GM12873 (cell line): Measurements from ENCODE around the gene AIFM3.

Source experiments
- CTCF ChIP-seq: IDR thresholded peaks from 2 replicates; pipeline ENCODE4 v1.5.1; 2012; ENCODE audit warnings: low read depth, mild to moderate bottlenecking, moderate library complexity, low read length, control low read depth; ENCODE audit not compliant: insufficient read depth; ENCODE audit errors: missing control alignments

Gene AIFM3

DNA sequence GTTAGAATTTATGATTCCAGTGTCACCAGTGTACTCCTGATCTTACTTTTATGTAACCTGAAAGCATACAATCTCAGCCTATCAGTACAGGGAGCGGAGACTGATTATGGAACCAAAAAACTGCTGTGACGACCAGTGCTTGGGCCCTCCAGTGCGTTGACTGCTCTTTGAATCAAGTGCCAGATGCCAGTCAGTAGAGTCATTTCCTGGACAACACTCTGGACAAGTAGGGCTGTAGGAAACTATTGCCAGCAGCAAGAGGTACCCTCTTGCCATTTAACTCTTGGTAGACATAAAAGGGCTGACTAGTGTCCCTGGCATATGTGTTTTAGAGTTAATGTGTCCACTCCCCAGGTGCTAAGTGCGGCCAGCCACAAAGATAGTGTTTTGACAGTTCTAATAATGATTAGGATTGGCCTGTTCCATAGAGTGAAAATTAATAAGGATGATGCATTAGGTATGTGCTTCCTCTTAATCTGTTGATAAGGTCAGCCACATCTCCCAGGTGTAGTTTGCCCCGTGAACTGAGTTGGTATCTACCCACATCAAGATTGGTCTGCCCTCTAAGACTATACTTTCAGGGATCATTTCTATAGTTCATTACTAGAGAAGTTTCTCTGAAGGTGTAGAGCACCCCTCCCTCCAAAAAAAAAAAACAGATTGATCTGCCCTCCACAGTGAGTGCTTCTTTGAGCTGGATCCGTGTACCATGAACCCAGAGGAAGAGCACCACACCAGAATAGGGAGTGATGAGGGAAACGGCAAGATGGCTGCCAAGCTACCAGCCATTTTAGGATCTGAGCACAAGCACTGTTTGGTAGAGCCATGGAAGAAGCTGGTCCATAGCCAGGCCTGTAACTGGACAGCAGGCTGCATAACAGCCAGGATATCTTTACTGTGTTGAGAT lies 20.7 kb upstream of the AIFM3 start:
- TF ChIP-seq CTCF, result no peak

- TF ChIP-seq CTCF, result no peak
These were observed 20.1 kb upstream of the AIFM3 start for GRCh38 chr22:20946991-20947390.

DNA sequence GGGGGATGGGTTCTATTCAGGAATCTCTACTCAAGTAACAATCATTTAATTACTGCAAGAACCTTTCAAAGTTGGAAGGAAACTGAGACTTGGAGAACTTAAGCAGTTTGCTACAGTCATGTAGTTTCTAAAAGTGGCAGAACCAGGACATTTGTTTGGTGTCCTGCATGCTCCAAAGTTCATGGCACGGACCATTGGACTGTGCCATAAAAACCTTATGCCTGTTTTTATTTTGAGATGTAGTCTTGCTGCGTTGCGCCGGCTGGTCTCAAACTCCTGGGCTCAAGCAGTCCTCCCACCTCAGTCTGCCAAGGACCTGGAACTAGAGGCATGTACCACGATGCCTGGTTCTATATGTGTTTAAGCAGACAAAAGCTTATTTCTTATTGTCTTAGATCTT lies 18.6 kb upstream of the AIFM3 start:
- no peak for TF ChIP-seq CTCF

DNA sequence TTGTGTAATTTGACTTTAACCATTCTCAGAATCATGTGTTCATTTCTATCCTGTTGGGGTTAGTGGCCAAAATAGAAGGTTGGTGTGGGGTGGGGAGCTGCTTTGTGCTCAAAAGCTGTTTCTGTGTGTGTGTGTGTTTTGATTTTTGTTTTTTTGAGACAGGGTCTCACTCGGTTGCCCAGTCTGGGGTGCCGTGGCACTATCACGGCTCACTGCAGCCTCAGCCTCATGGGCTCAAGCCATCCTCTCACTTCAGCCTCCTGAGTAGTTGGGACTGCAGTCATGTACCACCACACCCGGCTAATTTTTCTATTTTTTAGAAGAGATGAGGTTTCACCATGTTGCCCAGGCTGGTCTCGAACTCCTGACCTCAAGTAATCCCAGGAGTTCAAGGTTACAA lies 18.1 kb upstream of the AIFM3 start:
- no peak for TF ChIP-seq CTCF

DNA sequence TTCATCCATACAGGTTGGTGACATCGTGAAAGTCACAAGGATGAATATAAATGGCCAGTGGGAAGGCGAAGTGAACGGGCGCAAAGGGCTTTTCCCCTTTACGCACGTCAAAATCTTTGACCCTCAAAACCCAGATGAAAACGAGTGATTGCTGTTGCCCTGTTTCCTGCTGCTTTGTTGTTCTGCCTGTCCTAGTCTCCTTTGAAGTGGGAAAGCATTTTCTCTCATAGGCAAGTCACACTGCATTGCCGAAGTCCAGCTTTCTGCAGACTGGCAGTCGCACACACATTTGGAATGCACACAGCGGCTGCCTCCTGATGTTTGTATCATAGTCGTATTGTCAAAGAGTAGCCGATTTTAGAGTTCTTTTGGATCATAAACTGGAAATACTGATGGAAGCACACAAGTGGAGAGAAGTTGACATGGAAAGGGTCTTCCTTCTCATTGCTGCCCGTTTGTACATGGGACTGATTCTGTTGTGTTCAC lies 17.3 kb upstream of the AIFM3 start:
- no peak for TF ChIP-seq CTCF

GRCh38 chr22:20951151-20951931 lies 15.7 kb upstream of the AIFM3 start:
- TF ChIP-seq CTCF, result no peak

DNA sequence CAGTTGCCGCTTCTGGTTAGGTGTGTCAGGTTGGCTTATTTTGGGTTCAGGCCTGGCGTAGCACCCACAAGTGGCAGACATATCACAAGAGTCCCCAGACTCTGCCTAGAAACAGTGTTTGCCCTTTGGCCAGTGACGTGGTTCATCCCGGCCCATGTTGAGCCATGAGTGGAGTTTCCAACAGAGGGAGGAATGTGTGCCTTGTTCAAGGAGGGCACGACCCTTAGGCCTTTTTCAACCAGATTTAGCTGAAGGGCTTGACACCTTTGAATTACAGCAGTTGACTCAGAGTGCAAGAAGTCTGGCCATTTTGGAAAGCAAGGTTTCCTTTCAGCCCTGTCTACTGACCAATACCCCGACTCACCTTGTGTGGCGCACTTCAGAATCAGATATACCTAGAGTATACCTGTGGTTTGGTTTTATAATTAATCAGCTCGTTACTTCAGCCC lies 15.1 kb upstream of the AIFM3 start:
- TF ChIP-seq CTCF, result no peak
